ENCODE measurements around the gene XYLT2.
"Not testable (repeated sequence)": the region's sequence is repeated elsewhere in the genome, so short reads cannot be mapped to it uniquely, and the experiment has no call there.

Gene XYLT2

DNA sequence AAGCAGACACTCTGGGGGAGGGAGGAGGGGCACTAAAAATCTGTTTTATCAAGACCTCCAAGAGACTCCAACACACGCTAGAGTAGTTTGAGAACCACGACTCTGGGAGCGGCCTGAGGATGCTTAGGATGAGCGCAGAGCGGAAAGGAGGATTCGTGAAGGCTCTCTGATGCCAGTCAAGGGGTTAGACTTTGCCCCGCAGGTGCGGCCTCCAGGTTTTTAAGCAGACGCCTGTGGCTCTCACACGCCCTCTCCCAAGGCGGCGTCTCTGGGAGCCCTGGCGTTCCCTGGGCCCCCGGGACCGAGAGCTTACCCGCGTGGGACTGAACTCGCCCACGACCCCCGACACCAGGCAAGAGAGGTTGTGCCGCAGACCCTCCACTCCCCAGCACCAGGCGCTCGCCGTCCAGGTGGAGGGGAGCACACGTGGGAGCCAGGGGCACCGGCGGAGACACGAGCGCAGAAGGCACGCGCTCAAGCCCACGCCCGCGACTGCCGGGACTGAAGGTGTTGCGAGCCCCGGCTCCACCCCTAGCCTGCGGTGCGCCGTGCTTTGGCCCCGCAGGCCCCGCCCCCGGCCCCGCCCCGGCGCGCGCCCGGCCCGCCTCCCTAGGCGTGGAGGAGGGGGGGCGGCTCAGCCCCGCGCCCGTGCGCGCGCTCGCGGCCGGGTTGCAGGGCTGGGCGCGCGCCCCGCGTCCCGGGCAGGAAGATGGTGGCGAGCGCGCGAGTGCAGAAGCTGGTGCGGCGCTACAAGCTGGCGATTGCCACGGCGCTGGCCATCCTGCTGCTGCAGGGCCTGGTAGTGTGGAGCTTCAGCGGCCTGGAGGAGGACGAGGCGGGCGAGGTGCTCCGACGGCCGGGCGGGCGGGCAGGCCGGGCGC lies at the start of gene XYLT2:
Gene XYLT2 (plus strand): TSS at position 695 of the 881 bp plus-strand sequence. CDS start 15 bp downstream, at position 710.
- peak; percentile 88 for DNase-seq

DNA sequence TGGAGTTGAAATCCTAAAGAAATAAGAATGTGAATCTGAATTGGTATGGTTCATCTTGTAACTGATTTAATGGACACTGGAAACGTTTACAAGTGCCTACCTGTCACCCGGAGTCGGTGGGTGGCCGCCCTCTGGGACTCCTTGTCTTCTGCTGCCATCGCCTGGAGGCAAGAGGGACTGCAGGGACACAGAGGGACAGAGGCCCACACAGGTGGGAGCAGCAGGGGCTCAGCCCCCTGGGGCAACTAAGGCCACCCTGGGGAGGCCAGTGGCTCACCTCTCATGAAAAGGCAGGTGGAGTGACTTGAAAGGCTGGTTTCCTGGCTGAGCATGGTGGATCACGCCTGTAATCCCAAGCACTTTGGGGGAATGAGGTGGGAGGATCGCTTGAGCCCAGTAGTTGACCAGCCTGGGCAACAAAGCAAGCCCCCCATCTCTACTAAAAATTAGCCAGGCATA lies 48.5 kb upstream of the XYLT2 start:
- DNase-seq, result peak; percentile 68

DNA sequence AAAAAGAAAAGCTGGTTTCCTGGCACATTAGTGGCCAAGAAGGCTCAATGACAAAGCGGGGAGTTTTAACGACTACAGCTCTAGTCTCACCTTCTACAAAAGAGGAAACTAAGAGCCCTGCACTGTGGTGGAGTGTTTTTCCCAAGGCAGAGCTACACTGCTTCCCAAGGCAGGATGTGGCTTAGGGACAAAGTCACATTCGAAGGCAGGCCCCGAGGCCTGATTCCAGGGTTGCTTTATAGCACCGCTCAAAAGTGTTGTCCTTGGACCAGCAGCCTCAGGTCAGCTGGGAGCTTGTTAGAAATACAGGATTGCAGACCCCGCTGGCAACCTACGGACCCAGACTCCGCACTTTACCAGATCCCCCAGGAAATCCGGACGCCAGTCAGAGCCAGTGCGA lies 47.9 kb upstream of the XYLT2 start:
- DNase-seq, result no peak

DNA sequence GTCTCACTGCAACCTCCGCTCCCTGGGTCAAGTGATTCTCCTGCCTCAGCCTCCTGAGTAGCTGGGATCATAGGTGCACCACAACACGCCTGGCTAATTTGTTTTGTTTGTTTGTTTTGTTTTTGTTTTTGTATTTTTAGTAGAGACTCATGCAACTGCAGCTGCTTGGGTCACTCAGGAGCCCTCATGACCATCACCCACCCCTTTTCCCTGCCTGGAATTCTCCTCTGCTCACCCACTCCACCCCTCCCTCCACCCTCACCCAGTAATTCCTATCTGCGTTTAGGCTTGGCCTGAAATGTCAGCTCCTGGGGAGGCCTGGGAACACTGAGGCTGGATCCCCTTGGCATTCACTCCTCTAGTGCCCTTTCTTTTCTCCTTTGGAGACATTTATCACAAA lies 46.1 kb upstream of the XYLT2 start:
- DNase-seq, result no peak

DNA sequence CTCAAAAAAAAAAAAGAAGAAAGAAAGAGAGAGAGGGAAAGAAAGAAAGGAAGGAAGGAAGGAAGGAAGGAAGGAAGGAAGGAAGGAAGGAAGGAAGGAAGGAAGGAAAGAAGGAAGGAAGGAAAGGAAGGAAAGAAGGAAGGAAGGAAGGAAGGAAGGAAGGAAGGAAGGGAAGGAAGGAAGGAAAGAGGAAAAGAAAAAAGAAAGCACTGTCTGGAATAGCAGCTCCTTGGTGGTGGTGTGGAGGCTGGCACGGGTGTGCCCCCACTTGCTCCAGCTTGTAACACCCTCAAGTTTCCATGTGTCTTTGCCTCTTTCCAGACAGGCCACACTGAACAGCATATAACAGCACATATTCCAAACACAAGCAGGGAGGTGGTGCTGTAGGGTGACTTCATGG lies 45.1 kb upstream of the XYLT2 start:
- not testable (repeated sequence) for DNase-seq

DNA sequence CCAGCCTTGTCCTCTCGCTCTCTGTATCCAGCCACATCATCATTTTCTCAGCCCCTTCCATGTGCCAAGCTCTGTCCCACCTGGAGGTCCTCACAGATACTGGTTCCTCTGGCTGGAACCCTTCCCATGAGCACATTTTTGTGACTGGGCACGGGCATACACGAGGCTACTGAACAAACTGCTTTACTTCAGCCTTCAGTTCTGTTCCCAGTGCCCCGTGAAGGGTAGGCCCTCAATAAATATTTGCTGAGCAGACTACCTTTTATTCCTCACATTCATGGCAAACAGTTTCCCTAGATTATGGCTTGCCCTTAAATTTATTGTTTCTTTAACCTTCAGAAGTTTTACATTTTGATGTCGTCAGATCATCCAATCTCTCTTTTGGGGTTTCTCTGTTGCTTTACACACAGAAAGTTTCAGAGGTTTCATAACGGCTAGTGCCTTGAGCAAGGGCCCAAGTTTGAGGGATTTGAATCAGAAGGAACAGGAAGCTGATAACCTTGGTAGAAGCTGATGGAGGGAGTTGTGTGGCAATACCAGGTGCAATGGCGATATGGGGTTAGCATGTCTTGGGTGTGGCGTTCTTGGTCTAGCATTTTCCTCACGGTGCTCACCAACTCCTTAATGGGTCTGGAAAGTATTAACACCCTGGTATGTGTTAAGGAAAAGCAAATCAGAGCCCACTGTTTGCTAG lies 43.9 kb upstream of the XYLT2 start:
- no peak for DNase-seq

DNA sequence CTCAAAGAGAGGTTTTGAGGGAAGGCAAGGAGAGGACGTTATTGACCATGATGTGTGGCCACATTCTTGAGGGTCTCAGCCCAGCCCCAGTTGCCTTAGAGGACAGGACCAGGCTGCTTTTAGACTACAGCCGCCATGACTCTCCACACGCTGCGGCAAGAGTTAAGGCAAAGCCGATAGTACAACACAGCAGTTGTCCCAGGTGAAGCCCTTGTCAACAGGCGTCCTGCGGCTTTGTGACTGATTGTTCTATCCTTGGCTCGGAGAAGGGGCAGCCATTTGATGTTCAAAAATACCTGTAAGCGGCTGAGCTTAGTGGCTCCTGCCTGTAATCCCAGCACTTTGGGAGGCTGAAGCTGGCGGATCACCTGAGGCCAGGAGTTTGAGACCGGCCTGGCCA lies 42.9 kb upstream of the XYLT2 start:
- DNase-seq, result no peak

DNA sequence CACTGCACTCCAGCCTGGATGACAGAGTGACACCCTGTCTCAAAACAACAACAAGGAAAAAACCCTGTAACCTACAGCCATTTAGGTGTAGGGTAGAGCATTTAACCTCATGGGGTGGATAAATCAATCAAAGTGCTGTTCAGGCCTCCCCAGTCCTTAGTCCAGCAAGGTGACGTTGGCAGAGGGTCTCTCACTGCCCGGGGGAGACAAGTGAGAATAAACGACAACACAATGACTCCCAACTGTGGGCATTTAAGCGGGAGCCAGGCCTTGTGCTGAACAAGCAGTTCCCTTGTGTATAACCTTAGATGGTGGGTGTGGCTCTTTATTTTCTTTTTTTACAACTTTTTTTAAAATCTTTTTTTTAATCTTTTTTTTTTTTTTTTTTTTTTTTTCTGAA lies 42.3 kb upstream of the XYLT2 start:
- no peak for DNase-seq

DNA sequence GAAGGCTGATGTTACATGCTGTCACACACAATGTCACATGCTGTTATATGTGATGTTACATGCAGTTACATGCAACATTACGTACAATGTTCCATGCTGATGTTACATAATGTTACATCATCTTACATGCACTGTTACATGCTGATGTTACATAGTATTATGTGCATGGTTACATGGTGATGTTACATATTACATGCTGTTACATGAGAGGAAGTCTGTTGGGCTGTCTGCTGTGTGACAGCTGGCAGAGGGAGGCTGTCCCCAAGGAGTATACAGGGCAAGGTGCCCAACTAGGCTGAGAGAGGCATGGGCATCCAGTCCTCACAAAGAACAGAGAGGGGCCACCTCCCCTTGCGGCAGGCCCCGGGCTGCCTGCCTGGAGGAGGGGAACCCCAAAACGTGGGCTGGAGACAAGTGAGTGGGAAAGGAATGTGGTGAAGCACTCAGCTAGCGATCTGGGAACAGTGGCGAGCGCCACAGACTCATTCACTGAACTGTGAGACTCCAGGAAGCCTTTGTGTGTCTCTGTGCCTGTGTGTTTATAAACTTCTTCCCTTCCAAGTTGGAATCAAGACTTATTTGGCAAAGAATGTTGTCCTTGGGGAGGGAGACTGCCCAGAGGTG lies 41.0 kb upstream of the XYLT2 start:
- DNase-seq, result no peak

DNA sequence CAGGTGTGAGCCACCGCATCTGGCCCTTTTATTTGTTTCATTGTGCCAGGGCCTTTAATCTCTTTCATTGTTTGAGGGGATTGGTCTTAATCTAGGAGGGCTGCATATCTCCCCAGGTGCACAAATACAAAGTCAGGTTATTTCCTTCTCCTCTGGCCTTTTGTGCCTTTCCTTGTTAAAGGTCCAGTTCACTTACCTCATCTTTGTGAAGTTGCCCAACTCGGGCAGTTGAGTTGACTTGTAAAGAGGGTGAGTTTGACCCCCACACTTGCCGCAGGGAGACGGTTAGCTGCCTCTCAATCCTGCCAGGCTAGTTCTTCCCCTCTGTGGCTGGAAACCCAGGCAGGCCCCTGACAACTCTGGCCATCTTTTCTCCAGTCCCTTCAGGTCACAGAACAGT lies 38.3 kb upstream of the XYLT2 start:
- no peak for DNase-seq

DNA sequence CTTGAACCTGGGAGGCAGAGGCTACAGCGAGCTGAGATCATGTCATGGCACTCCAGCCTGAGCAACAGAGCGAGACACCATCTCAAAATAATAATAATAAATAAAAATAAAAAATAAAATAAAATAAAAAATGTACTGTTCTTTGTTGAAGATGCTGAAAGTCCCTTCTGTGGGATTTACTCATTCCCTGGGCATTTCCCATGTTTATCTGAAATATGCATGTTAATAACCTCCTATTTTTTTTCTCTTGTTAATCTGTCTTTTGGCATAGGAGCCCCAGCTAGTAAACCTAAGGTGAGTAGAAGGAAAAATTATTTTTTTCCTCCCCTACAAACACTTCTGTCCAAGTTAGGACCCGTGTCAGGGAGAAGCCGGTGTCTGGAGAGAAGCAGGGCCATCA lies 37.3 kb upstream of the XYLT2 start:
- no peak for DNase-seq

DNA sequence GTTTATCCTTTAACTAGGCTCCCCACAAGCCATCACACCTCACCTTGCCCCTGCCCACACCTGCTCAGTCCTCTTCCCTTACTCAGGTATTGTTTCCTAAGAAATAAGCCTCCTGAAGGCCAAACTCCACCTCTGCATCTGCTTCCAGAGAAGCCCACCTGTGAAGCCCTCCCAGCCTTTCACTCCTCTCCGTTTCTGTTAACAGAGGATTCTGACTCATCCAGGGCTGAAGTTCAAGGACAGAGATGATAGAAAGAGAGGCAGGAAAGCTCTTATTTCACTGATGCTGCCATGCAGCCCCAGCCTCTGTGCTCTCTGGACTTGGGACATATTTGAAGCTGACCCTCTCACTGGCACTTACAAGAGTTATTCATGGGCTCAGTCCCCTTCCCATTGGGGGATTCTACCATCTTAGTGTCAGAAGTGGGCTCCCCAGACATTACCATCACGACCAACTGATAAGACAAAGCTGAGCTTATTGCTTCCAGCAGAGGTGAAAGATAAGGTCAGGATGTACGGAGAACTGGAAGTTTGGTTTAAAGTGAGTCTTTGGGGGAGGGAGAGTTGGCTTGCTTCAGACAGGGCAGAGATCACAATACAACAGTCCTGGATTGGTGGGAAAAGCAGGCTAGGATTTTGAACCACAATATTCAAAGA lies 35.3 kb upstream of the XYLT2 start:
- DNase-seq, result no peak

DNA sequence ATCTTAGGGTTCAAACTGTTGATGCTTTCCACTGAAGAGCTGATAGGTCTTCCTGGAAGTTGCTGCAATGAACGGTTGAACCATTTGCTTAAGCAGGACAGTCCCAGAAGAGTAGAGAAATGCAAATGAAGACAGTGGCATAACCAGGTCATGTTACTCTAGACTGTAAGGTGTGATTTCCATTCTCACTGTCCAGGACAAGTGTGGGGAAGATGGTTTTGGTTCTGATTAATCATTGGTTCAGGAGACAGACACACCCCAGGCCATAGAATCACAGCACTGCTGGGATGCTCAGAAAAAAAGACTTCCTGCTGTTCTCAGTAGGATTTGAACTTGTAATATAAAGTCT lies 34.8 kb upstream of the XYLT2 start:
- DNase-seq, result no peak

DNA sequence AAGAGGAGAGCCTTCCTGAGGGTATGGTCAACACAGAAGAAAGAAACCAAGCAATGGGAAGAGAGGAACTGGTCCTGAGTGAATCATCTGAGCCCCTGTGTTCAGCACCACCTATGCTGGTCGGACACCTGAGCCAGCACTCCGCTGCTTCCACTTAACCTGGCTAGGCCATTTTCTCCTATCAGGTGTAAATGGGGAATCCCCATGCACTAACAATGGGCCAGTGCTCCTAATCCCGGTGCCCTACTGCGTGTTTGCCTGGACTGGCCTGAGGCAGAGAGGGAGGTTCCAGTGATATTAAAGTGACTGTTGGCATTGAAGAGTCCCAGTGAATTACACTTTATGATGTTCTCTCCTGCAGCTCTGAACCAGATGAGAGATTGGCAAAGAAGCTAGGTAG lies 34.4 kb upstream of the XYLT2 start:
- DNase-seq, result no peak

DNA sequence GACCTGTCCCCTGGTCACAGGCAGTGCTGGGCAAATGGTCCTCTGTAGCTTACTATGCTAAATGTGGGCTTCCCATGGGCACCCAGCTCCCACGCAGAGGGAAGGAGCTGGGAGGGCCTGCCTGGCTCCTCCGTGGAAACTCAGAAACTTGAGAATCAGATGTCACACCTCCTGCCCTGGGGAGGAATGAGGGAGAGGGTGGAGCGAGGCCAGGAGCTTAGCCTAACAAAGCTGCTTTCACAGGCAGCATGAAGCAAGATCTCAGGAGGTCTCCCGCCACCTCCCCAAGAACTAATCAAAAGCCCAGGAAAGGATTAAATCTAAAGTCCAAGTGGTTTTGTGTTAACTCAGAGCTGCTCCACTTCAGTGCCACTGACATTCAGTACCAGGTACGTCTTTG lies 33.6 kb upstream of the XYLT2 start:
- DNase-seq, result no peak

DNA sequence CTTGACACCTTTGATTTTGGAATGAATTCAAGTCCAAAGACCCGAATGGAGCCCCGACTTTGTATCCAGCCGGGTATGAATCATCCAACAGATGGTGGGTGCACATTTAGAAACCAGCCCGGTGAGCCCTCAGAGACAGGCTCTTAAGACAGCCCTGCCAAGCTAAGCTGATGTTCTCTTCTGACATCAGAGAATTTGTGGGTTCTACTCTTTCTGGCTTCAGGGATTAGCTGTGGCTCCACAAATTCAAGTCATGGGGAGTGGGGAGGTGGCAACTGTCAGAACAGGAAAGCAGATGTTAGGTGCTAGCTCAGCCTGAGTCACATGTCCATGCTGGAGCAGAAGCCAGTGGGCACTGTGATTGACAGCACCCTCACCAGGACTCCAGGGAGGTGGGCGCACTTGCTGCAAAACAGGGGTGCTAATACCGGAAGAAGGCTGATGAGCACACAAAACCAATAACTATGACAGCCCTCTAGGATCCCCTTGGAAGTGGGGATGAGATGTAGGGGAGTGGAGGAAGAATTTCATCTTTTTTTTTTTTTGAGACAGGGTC lies 31.4 kb upstream of the XYLT2 start:
- no peak for DNase-seq

DNA sequence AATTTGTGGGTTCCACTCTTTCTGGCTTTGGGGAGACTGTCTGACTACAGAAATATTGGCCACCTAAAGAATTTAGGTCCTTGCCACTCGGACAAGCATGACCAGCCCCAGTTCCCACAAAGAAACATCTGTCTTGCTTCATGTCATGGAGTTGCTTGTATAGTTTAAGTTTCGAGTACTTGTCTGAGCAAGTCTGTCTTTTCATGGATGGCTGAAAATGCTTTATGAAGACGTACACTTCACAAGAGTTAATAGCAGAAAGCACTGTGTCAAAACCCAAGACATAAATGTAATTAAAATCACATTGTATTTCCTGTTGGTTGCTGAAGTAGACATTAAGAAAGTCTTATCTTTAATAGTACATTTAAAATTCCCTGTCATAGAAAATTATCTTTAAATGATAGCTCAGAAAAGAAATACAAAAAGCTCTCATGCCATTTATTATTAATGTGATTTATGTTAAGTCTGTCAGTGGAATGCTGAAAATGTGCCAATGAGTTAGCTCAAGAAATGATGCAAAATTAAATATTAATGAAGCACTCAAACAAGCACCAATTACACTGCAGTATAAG lies 29.8 kb upstream of the XYLT2 start:
- no peak for DNase-seq

DNA sequence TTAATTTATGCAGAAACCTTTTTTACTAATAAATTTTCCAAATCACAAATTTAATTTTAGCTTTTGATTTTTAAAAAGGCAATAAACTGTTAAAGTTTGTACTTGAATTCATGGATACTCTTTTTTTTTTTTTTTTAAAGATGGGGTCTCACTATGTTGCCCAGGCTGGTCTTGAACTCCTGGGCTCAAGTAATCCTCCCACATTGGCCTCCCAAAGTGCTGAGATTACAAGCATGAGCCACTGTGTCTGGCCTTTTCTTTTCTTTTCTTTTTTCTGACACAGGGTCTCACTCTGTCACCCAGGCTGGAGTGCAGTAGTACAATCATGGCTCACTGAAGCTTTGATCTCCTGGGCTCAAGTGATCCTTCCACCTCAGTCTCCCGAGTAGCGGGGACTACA lies 29.3 kb upstream of the XYLT2 start:
- DNase-seq, result not testable (repeated sequence)

DNA sequence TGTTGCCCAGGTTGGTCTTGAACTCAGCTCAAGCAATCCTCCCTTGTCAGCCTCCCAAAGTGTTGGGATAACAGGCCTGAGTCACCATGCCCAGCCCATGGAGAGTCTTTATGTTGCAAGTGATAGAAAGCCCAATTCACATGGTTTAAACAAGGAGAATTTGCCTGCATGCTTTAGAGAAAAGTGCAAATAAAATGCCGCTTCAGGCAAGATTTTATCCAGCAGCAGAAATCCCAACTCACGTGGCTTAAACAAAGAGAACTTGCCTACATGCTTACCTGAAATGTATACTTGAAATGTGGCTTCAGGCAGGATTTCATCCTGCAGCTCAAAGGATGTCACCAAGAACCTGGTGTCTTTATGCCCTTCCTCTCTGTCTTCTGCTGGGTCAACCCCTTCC lies 28.8 kb upstream of the XYLT2 start:
- no peak for DNase-seq

DNA sequence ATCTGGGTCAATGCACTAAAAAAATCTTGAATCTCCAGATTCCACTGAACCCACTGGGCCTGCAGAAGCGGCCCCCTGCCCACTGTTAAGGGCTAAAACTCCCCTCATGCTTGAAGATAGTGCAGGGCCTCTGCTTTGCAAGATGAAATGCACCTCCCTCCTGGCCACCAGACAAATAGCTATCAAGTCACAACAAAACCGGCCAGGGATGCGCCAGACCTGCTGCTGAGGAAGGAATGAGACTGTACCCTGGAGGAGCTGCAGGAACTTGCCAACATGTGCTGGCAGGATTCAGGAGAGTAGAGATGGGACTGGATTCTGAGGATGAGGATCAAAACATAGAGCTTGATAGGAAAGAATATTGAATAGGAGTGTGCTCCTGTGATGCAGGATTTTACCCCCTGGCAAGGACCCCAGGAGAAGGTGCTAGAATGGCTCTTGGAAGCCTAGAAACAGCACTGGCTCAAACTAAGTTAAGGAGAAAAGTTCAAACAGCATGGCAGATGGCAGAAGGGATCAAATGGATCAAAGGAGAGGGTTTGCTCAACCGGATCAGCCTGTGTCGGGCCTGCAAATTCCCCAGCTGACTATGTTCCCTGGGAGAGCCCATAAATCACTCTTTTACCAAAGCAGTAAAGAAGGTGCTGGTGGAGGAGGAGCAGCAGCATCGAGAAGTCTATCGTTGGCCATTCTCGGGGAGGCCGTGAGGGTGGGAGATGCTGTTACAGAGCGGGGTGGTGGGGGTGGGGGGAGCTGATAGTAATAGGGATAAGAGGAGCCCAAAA lies 27.2 kb upstream of the XYLT2 start:
- no peak for DNase-seq

DNA sequence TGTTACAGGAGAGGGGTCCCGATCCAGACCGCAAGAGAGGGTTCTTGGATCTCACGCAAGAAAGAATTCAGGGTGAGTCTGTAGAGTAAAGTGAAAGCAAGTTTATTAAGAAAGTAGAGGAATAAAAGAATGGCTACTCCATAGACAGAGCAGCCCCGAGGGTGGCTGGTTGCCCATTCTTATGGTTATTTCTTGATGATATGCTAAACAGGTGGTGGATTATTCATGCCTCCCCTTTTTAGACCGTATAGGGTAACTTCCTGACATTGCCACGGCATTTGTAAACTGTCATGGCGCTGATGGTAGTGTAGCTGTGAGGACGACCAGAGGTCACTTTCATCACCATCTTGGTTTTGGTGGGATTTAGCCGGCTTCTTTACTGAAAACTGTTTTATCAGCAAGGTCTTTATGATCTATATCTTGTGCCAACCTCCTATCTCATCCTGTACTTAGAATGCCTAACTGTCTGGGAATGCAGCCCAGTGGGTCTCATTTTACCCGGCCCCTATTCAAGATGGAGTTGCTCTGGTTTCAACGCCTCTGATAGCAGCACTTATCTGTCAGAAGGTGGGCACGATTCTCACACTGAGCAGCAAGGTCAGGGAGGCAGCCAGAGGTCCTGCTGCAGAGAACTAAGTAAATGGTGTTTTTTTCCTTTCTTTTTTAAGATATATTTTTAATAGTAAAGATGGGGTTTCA lies 26.5 kb upstream of the XYLT2 start:
- DNase-seq, result no peak
